H1 (cell line): ENCODE data around the gene BCKDHA. TPM values are rescaled to one million over a fixed set of nuclear protein-coding genes. Genes with fewer than 3 reads are reported as not detected.

Experiments used
- CTCF ChIA-PET: fragments of 300-600 bp; sonication (Branson Sonifier 250); formaldehyde crosslinking; loops from one replicate; lab custom pipeline; 2021; ENCODE audit not compliant: partially characterized antibody; lab: Charles Lee
- POLR2A ChIA-PET: fragments of 300-600 bp; sonication (Branson Sonifier 250); formaldehyde crosslinking; loops from one replicate; lab custom pipeline; 2021; ENCODE audit warnings: inconsistent platforms; ENCODE audit not compliant: partially characterized antibody; lab: Charles Lee
- DNase-seq, 2 experiments: peaks; one replicate each; pipeline versions ENCODE4 v3.0.0 to v3.0.0-alpha.2; 2010 to 2022; ENCODE audit warnings: low spot score in 2 of 2, low read depth in 1 of 2, mixed read lengths in 1 of 2
- FAIRE-seq: peaks from 2 replicates; lab custom pipeline; 2011; peaks lifted over from hg19 to GRCh38; lab: Jason Lieb, UNC
- H2AFZ ChIP-seq: 2 replicates; pipeline ENCODE4 v1.8.1; 2012; ENCODE audit warnings: low read length, inconsistent platforms
- H2AK5ac ChIP-seq: 2 replicates; pipeline ENCODE4 v1.6.1; 2013; ENCODE audit warnings: low read depth, low read length
- H2BK120ac ChIP-seq: replicated peaks from 2 replicates; pipeline ENCODE3; 2013; ENCODE audit warnings: low read depth, low read length, inconsistent platforms
- H2BK12ac ChIP-seq: 2 replicates; pipeline ENCODE4 v1.6.1; 2013; ENCODE audit warnings: low read depth, low read length
- H2BK15ac ChIP-seq: 2 replicates; pipeline ENCODE4 v1.6.1; 2013; ENCODE audit warnings: low read length
- H2BK20ac ChIP-seq: 2 replicates; pipeline ENCODE4 v1.6.1; 2013; ENCODE audit warnings: low read length
- H2BK5ac ChIP-seq: 2 replicates; pipeline ENCODE4 v1.6.1; 2013; ENCODE audit warnings: low read depth, low read length
- H3K14ac ChIP-seq: 2 replicates; pipeline ENCODE4 v1.6.1; 2013; ENCODE audit warnings: inconsistent platforms; ENCODE audit not compliant: insufficient read length
- H3K18ac ChIP-seq: 2 replicates; pipeline ENCODE4 v1.6.1; 2013; ENCODE audit warnings: low read length; ENCODE audit errors: extremely low read depth
- H3K23ac ChIP-seq: 2 replicates; pipeline ENCODE4 v1.6.1; 2013; ENCODE audit warnings: inconsistent platforms; ENCODE audit not compliant: insufficient read length
- H3K23me2 ChIP-seq: 2 replicates; pipeline ENCODE4 v1.6.1; 2013; ENCODE audit warnings: low read depth, low read length
- H3K27ac ChIP-seq: 2 replicates; pipeline ENCODE4 v1.6.1; 2011; ENCODE audit warnings: low read depth, low read length, inconsistent platforms
- H3K27me3 ChIP-seq, 4 experiments: replicated peaks in 1 of 4; 1 replicate in 1 of 4; 2 replicates in 3 of 4; pipeline versions ENCODE4 v1.6.1 to v1.8.1; 2011 to 2013; ENCODE audit warnings: low read length in 3 of 4, mild to moderate bottlenecking in 3 of 4, inconsistent platforms in 2 of 4, mixed read lengths in 2 of 4, moderate library complexity in 1 of 4; ENCODE audit not compliant: control insufficient read depth in 3 of 4, insufficient read depth in 3 of 4; ENCODE audit errors: extremely low read depth in 1 of 4
- H3K36me3 ChIP-seq, 4 experiments: 2 replicates each; pipeline versions ENCODE4 v1.6.1 to v1.8.1; 2011 to 2013; ENCODE audit warnings: mild to moderate bottlenecking in 4 of 4, low read length in 3 of 4, moderate library complexity in 2 of 4, control low read depth in 1 of 4, inconsistent platforms in 1 of 4; ENCODE audit not compliant: insufficient read depth in 4 of 4, control insufficient read depth in 2 of 4
- H3K4ac ChIP-seq: replicated peaks from 2 replicates; pipeline ENCODE3; 2013; ENCODE audit warnings: low read length, low read depth, mixed read lengths, inconsistent platforms; ENCODE audit not compliant: insufficient read length
- H3K4me1 ChIP-seq, 4 experiments: replicated peaks in 1 of 4; 1 replicate in 1 of 4; 2 replicates in 3 of 4; pipeline versions ENCODE4 v1.6.1 to v1.8.1; 2011 to 2013; ENCODE audit warnings: low read length in 3 of 4, inconsistent platforms in 2 of 4, mixed read lengths in 1 of 4; ENCODE audit not compliant: insufficient read depth in 4 of 4, control insufficient read depth in 3 of 4
- H3K4me2 ChIP-seq, 2 experiments: 2 replicates each; pipeline versions ENCODE4 v1.6.1 to v1.8.1; 2011 to 2013; ENCODE audit warnings: low read depth in 2 of 2, low read length in 2 of 2, control low read depth in 1 of 2, inconsistent platforms in 1 of 2, mild to moderate bottlenecking in 1 of 2; ENCODE audit not compliant: insufficient read depth in 1 of 2
- H3K4me3 ChIP-seq, 4 experiments: fragments of 200-600, 300-600 bp in 1 of 4; sonication (generic), shearing (Covaris generic), sonication (Bioruptor Twin) in 1 of 4; 2 replicates each; pipeline versions ENCODE4 v1.5.1 to v1.8.1; 2011 to 2016; ENCODE audit warnings: low read length in 4 of 4, low read depth in 3 of 4, control low read depth in 2 of 4, inconsistent platforms in 2 of 4, mild to moderate bottlenecking in 2 of 4, mixed read lengths in 1 of 4, moderate library complexity in 1 of 4; ENCODE audit not compliant: insufficient read depth in 2 of 4; ENCODE audit errors: extremely low read depth in 1 of 4
- H3K56ac ChIP-seq: replicated peaks from 2 replicates; pipeline ENCODE3; 2013; ENCODE audit warnings: low read depth, mild to moderate bottlenecking, mixed read lengths, low read length, inconsistent platforms; ENCODE audit not compliant: insufficient read length
- H3K79me1 ChIP-seq: 2 replicates; pipeline ENCODE4 v1.6.1; 2013; ENCODE audit warnings: low read depth, low read length, control low read depth
- H3K79me2 ChIP-seq, 2 experiments: 2 replicates each; pipeline versions ENCODE4 v1.6.1 to v1.8.1; 2012 to 2013; ENCODE audit warnings: low read length in 2 of 2, mild to moderate bottlenecking in 2 of 2, inconsistent platforms in 1 of 2; ENCODE audit not compliant: insufficient read depth in 2 of 2, control insufficient read depth in 1 of 2
- H3K9ac ChIP-seq, 4 experiments: replicated peaks in 1 of 4; 1 replicate in 1 of 4; 2 replicates in 3 of 4; pipeline versions ENCODE4 v1.6.1 to v1.8.1; 2011 to 2013; ENCODE audit warnings: low read depth in 3 of 4, low read length in 3 of 4, control low read depth in 2 of 4, mild to moderate bottlenecking in 2 of 4, moderate library complexity in 2 of 4, inconsistent platforms in 1 of 4; ENCODE audit errors: extremely low read depth in 1 of 4
- H3K9me3 ChIP-seq, 2 experiments: 2 replicates each; pipeline versions ENCODE4 v1.6.1 to v1.8.1; 2012 to 2013; ENCODE audit warnings: mild to moderate bottlenecking in 2 of 2, moderate library complexity in 2 of 2, control low read depth in 1 of 2, inconsistent platforms in 1 of 2, low read depth in 1 of 2, low read length in 1 of 2, mixed read lengths in 1 of 2; ENCODE audit not compliant: insufficient read depth in 2 of 2
- H4K20me1 ChIP-seq, 2 experiments: replicated peaks in 1 of 2; 2 replicates each; pipeline versions ENCODE3 to v1.8.1; 2011 to 2013; ENCODE audit warnings: inconsistent platforms in 2 of 2, low read length in 2 of 2, mild to moderate bottlenecking in 1 of 2; ENCODE audit not compliant: insufficient read depth in 2 of 2, control insufficient read depth in 1 of 2
- H4K5ac ChIP-seq: 2 replicates; pipeline ENCODE4 v1.6.1; 2013; ENCODE audit warnings: low read length, low read depth, mixed read lengths, inconsistent platforms; ENCODE audit not compliant: insufficient read length
- H4K8ac ChIP-seq: 2 replicates; pipeline ENCODE4 v1.8.0; 2013; ENCODE audit warnings: mild to moderate bottlenecking, moderate library complexity, low read length, inconsistent platforms; ENCODE audit not compliant: insufficient read depth; ENCODE audit errors: extremely low read depth
- H4K91ac ChIP-seq: replicated peaks from 2 replicates; pipeline ENCODE3; 2013; ENCODE audit warnings: low read length, mixed read lengths, inconsistent platforms; ENCODE audit not compliant: insufficient read length
- CHD2 ChIP-seq: IDR thresholded peaks from 2 replicates; pipeline ENCODE4 v1.6.1; 2012; ENCODE audit warnings: low read length, improper control_type of control experiment
- EP300 ChIP-seq, 2 experiments: IDR thresholded peaks; 1 replicate in 1 of 2; 2 replicates in 1 of 2; pipeline ENCODE4 v1.6.1; 2011 to 2012; ENCODE audit warnings: low read depth in 2 of 2, low read length in 2 of 2, mild to moderate bottlenecking in 2 of 2, borderline replicate concordance in 1 of 2, inconsistent platforms in 1 of 2, moderate library complexity in 1 of 2
- FOSL1 ChIP-seq: IDR thresholded peaks from 2 replicates; pipeline ENCODE4 v1.6.1; 2011; ENCODE audit warnings: mild to moderate bottlenecking, low read depth, low read length, moderate library complexity; ENCODE audit not compliant: insufficient read depth
- HDAC6 ChIP-seq: IDR thresholded peaks from one replicate; pipeline ENCODE4 v1.7.1; 2012; ENCODE audit warnings: low read depth, mild to moderate bottlenecking, inconsistent platforms, low read length, moderate library complexity
- KDM4A ChIP-seq: IDR thresholded peaks from one replicate; pipeline ENCODE4 v1.7.1; 2012; ENCODE audit warnings: low read depth, mild to moderate bottlenecking, moderate library complexity, low read length, inconsistent platforms; ENCODE audit not compliant: severe bottlenecking
- NRF1 ChIP-seq: IDR thresholded peaks from 2 replicates; pipeline ENCODE4 v1.6.1; 2011; ENCODE audit warnings: mild to moderate bottlenecking, low read depth, low read length, improper control_type of control experiment
- SAP30 ChIP-seq: fragments of 300-600 bp; sonication (generic); IDR thresholded peaks from 2 replicates; pipeline ENCODE4 v1.7.1; 2012; ENCODE audit warnings: low read length, moderate library complexity, mild to moderate bottlenecking, inconsistent platforms; ENCODE audit not compliant: insufficient read depth, insufficient replicate concordance
- SIN3A ChIP-seq, 2 experiments: IDR thresholded peaks in 1 of 2; conservative IDR thresholded peaks in 1 of 2; 2 replicates each; pipeline ENCODE4 v1.6.1; 2011 to 2012; ENCODE audit warnings: low read length in 2 of 2, improper control_type of control experiment in 1 of 2, low read depth in 1 of 2, mild to moderate bottlenecking in 1 of 2
- SIRT6 ChIP-seq: IDR thresholded peaks from one replicate; pipeline ENCODE4 v1.7.1; 2012; ENCODE audit warnings: low read length, inconsistent platforms
- SP2 ChIP-seq: IDR thresholded peaks from 2 replicates; pipeline ENCODE4 v1.6.1; 2012; ENCODE audit warnings: mild to moderate bottlenecking, low read length, inconsistent platforms
- TAF1 ChIP-seq: IDR thresholded peaks from 2 replicates; pipeline ENCODE4 v1.6.1; 2011; ENCODE audit warnings: mild to moderate bottlenecking, low read depth, low read length
- TCF12 ChIP-seq: IDR thresholded peaks from 2 replicates; pipeline ENCODE4 v1.6.1; 2011; ENCODE audit warnings: low read depth, mild to moderate bottlenecking, low read length
- YY1 ChIP-seq: IDR thresholded peaks from 2 replicates; pipeline ENCODE4 v1.6.1; 2011; ENCODE audit warnings: low read depth, mild to moderate bottlenecking, low read length
- WGBS, 2 experiments: shearing (Covaris generic) in 1 of 2; methylation state at CpG; one replicate each; pipeline versions ENCODE4 v1.1.6 to v1.1.7; 2013 to 2015; ENCODE audit warnings: low lambda C conversion rate in 2 of 2, mixed read lengths in 2 of 2, inconsistent platforms in 1 of 2, low coverage in 1 of 2, missing lambda C conversion rate in 1 of 2; ENCODE audit not compliant: insufficient replicate concordance in 2 of 2, insufficient coverage in 1 of 2, insufficient read length in 1 of 2; ENCODE audit errors: extremely low coverage in 1 of 2, missing lambda C conversion rate in 1 of 2; 5-methylcytosine and 5-hydroxymethylcytosine counted together
- polyA plus RNA-seq, 7 experiments: library from polyadenylated mRNA; depleted of rRNA in 3 of 7; stranded (reverse) in 5 of 7; unstranded in 2 of 7; fragments of >200 nt in 5 of 7; fragments of 200-250 nt in 2 of 7; gene quantifications; 1 replicate in 5 of 7; 2 replicates in 1 of 7; 4 replicates in 1 of 7; pipeline versions ENCODE4 v1.2.1 to v1.2.3, GENCODE V29; 2011 to 2013; ENCODE audit warnings: missing spikeins in 2 of 7, mixed read lengths in 2 of 7
- total RNA-seq: library from RNA; stranded (reverse); fragmentation: NEBNext Ultra II Directional; extraction: Animal tissue kit (Norgen Biotek cat#: 25700); gene quantifications from 2 replicates; pipeline ENCODE4 v1.2.1, GENCODE V29; 2021
- TF ChIP-seq, protein P1 (sequence below): IDR thresholded peaks from 2 replicates; pipeline ENCODE4 v1.6.1; 2012; ENCODE audit warnings: inconsistent platforms

Gene BCKDHA
- total and polyA plus RNA-seq, 2 of the 8 experiments (the other 6 are each of a cell fraction or from before 2014, with no cell fraction given) = 14.2 to 69.6 TPM

DNA sequence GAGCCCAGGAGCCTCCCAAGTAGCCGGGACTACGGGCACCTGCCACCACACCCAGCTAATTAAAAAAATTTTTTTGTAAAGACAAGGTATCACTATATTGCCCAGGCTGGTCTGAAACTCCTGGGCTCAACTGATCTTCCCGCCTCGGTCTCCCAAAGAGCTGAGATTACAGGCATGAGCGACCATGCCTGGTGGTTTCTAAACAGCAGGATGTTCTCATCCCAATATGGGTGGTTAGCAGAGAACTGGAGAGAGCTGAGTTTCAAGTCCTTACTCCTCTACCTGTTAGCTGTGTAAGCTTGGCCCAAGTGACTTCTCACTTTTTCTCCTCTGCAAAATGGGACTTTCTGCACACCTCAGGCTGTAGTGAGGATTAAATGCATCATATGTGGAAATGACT lies 13.3 kb upstream of the BCKDHA start:
- H3K18ac ChIP-seq = no peak overlapping the region
- no peak for DNase-seq
- POLR2A ChIA-PET = interaction anchor here (0.8 to 1.7 kb wide), 2 partner anchors 9 to 48 kb away, joined by 3 to 6 read pairs; no protein-coding TSS in a partner anchor
- no peak overlapping the region for H2AK5ac ChIP-seq
- no peaks in the 10 kb centered on the region for H3K79me2 ChIP-seq
- H3K9ac ChIP-seq = no peak overlapping the region
- H2BK5ac ChIP-seq = no peak overlapping the region
- WGBS, 2 experiments = 95% methylated on average over 5 of the region's 5 CpGs; no CpG with 5 or more reads in 1 of the 2 experiments
- no peaks in the 10 kb centered on the region for H3K27me3 ChIP-seq
- no peaks in the 10 kb centered on the region for H3K79me1 ChIP-seq
- H2BK20ac ChIP-seq = no peak overlapping the region
- H3K14ac ChIP-seq = no peak overlapping the region
- no peak overlapping the region for H2AFZ ChIP-seq
- no peak overlapping the region for H3K27ac ChIP-seq
- no peaks in the 10 kb centered on the region for H3K23me2 ChIP-seq
- H3K9me3 ChIP-seq = no peaks in the 10 kb centered on the region
- H3K4me3 ChIP-seq = no peak overlapping the region
- no peak overlapping the region for H3K4ac ChIP-seq
- no peak for FAIRE-seq
- H4K20me1 ChIP-seq = peaks cover 0 to 5% of the 10 kb centered on the region in 2 experiments
- no peak overlapping the region for H3K56ac ChIP-seq
- H3K36me3 ChIP-seq = peaks cover 0 to 7% (median 5%) of the 10 kb centered on the region in 4 experiments; a peak in 4 of 8 replicates
- H3K4me2 ChIP-seq = no peak overlapping the region
- H4K8ac ChIP-seq = no peak overlapping the region
- no peaks in the 10 kb centered on the region for H3K4me1 ChIP-seq
- no peak overlapping the region for H4K5ac ChIP-seq
- H2BK12ac ChIP-seq = no peak overlapping the region
- CTCF ChIA-PET = interaction anchor here (0.6 kb wide), 1 partner anchor 9 kb away, joined by 3 read pairs; no protein-coding TSS in a partner anchor
- no peak overlapping the region for H2BK15ac ChIP-seq
- no peak overlapping the region for H3K23ac ChIP-seq
- no peak overlapping the region for H4K91ac ChIP-seq
- H2BK120ac ChIP-seq = no peak overlapping the region
- TF ChIP-seq SIRT6 = no peak
- no peak for TF ChIP-seq SP2
- no peak for TF ChIP-seq TCF12
- no peak for TF ChIP-seq FOSL1
- TF ChIP-seq KDM4A = no peak
- TF ChIP-seq TAF1 = no peak
- TF ChIP-seq SIN3A (conservative IDR thresholded peaks at IDR 0.05 in 1 of 2, IDR thresholded peaks at IDR 0.05 in 1 of 2; ENCODE audit: low read depth in 1 of 2, low read length in 2 of 2) = no peak
- TF ChIP-seq EP300 (IDR thresholded peaks at IDR 0.05; ENCODE audit: borderline replicate concordance in 1 of 2, low read depth in 2 of 2, low read length in 2 of 2) = no peak
- no peak for TF ChIP-seq YY1
- TF ChIP-seq CHD2 = no peak
- TF ChIP-seq, protein P1, sequence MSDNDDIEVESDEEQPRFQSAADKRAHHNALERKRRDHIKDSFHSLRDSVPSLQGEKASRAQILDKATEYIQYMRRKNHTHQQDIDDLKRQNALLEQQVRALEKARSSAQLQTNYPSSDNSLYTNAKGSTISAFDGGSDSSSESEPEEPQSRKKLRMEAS = no peak
- no peak for TF ChIP-seq HDAC6
- TF ChIP-seq SAP30 = no peak
- no peak for TF ChIP-seq NRF1
